GM12892 (cell line): Measurements from ENCODE around the gene SLC22A5.

Source experiments
- POLR2A ChIP-seq: IDR thresholded peaks from 2 replicates; pipeline ENCODE4 v1.6.1; 2011; ENCODE audit warnings: low read depth, low read length, control low read depth
- POLR2AphosphoS5 ChIP-seq: IDR thresholded peaks from 2 replicates; pipeline ENCODE4 v1.6.1; 2011; ENCODE audit warnings: low read depth, low read length, control low read depth
- TAF1 ChIP-seq: IDR thresholded peaks from 2 replicates; pipeline ENCODE4 v1.6.1; 2011; ENCODE audit warnings: low read depth, mild to moderate bottlenecking, control low read depth, low read length, borderline replicate concordance

- TF ChIP-seq POLR2A (peak; percentile 17; the same call in 1 of the 2 replicates), POLR2AphosphoS5 (no peak), TAF1 (no peak)
These were observed 65.1 kb downstream of the SLC22A5 start for GRCh38 chr5:132434416-132435286.
